HG02610 (cell line): ENCODE data around the gene PHLDA3.

Experiments
- ATAC-seq: cut with Tn5 transposase; IDR thresholded peaks from one replicate; pipeline ENCODE4 v1.9.1; 2021; ENCODE audit warnings: mild to moderate bottlenecking, moderate library complexity; ENCODE audit not compliant: unreplicated experiment

The PHLDA3 gene

DNA sequence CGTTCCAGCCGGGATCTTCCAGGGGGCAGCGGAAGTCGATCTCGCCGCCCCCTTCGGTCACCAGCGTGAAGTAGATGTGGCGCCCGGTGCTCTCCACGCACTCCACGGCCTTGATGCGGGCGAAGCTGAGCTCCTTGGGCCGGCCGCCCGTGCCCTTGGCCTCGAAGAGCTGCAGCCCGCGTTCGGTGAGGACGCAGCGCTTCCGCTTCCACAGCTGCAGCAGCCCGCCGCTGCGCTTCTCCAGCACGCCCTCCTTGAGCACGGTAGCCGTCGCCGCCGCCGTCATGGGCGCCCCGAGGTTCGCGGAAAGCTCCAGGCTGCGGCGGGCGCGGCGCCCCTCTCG, 516 bp downstream of the PHLDA3 start:
- ATAC-seq, result peak; percentile 37

DNA sequence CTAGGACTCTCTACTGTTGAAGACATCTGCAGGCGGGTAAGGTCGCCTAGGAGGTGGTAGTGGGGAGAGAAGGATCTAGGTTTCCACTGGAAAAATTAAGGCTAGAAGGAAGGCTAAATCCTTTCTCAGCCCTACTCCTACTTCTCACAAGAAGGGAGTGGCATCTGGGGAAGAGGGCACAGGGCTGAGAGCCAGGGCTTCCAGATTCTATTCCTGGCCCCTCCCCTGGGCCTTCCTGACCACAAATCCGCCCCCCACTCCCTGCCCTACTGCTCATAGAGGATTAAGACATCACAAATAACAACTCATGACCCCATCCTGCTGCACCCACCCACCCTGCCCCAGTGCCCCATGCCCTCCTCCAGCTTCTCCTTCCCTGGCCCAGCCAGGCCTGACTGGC, 2.5 kb downstream of the PHLDA3 start:
- ATAC-seq, result no peak

DNA sequence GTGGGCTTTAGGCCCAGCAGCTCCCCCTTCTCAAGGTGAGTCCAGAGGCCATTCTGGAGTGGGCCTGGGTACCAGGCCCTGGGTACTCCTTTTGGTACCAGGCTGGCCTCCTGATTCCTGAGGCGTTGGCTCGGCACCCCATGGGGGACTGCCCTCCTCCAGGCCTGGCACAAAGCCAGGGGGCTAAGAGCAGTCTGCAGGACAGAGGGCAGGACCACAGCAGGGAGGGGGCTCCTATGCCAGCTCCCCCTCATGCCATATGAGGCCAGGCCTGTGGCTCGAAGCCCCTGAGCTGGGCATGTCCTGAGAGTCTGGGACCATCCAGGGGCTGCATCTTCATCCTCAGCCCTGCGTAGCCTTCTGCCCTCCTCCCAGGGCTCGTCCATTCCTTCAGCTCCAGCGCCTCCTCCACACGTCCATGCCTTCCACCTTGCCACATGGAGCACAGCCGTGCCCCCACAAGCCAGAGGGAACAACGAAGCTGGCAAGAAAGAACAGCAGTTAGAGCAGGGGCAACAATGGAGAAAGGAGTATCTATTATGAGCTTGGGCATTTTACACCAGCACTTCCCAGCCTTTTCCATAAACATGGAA, 3.2 kb downstream of the PHLDA3 start:
- ATAC-seq, result no peak

DNA sequence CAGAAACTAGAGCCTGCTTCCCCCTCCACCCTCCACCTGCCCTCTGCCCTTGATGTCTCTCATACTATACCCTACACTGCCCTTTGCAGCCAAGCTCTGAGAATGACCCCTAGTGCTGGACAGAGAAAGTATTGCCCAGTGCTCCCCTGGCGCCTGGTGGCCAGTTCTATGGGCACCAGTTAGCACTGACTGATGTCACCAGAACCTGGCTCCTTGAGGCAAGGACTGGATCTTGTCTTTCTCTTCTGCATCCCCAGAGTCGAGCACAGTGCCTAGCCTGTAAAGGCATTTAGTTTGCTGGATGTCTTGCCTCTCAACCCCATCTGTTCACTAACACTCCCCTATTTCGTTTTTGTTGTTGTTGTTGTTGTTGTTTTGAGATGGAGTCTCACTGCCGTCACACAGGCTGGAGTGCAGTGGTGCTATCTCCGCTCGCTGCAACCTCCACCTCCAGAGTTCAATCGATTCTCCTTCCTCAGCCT, 5.9 kb downstream of the PHLDA3 start:
- ATAC-seq, result no peak

DNA sequence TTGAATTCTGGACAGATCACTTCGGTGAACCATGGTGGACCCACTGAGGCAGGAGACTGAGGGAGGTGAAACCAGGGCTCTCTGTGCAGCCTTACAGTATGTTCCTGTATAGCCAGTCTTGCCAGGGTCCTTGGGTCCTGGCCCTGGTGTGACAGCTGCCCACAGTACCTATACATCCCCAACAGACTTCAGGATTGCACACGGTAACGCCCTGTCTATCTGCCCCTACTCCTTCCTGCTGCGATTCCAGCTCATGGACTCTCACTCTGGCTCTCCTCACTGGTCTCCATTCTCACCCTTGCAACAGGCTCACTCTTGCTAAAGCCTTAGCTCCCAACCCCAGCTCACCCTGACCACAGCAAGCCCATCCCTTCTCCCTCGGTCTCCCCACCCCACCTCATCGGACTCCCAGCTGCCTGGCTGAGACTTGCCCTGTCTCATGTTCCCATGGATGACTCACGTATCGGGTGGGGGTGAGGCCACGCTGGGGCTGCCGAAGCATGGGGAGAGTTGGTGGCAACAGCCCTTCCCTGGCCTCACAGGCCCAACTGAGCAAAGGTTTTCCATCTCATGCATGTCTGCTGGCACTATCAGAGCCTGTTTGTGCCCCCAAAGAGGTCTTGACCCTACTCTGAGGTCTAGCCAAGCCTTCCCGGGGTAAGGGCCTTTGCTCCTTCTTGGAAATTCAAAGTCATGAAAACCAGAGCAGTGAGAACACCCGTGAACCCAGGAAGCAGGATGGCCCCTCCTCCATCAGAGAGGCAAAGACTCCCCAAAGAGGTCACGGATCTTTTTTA, 7.1 kb downstream of the PHLDA3 start:
- ATAC-seq, result no peak

DNA sequence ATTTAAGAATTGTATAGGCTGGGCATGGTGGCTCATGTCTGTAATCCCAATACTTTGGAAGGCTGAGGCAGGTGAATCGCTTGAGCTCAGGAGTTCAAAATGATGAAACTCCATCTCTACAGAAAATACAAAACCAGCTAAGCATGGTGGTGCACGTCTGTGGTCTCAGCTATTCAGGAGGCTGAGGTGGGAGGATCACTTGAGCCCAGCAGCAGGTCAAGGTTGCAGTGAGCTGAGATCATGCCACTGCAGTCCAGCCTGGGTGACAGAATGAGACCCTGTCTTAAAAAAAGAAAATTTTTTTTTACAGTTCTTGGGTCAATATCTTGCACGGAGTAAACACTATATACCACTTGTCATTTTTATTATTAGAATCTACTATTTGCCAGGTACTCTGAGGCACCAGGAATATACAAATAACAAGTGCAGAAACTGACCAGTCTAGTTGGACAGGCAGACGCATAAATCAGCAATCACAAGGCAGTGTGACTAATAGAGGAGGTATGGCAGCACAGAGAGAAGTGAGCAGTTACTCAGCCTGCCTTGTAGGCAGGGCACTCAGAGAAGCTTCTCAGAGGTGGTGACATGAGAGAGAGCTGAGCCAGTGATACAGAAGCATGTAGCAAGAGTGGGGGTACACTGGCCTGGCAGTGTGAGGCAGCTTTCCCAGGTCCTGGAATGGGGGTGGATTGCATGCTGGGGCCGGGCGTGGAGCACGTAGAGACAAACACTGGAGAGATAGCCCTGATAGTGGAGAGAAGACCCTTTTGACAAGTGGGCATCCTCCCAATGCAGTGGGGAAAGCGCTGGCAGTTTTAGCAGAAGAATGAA, 8.0 kb downstream of the PHLDA3 start:
- ATAC-seq, result no peak

DNA sequence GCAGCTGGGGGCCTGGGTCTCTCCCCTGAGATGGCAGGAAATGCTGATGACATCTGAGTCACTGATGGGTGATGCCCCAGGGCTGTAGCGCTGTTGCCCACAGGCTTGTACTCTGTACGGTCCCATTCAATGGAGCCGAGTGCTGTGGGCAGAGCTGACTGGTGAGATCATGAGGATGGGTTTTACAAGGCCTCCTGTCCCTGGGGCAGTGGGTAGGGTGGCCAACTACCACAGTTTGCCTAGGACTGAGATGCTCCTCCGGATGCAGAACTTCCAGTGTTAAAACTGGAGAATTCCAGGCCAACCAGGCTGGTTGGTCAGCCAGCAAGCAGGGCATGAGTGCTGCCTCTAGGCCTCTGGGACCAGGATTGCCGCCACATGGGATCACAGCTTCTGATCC, 9.2 kb downstream of the PHLDA3 start:
- ATAC-seq, result no peak

DNA sequence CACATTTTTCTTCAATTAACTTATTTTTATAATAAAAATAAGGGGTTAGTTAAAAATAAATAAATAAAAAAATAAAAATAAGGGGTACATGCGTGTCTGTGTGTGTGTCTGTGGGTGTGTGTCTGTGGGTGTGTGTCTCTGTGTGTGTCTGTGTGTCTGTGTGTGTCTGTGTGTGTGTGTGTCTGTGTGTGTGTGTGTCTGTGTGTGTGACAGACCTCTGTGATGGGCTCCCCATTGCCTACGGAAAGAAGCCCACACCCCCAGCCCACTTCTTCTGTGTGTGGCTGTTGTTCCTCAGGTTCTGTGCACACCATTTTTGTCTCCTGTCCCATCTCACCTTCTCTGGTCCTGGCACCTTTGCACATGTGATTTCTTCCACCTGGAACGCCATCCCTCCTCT, 9.9 kb downstream of the PHLDA3 start:
- ATAC-seq, result no peak

DNA sequence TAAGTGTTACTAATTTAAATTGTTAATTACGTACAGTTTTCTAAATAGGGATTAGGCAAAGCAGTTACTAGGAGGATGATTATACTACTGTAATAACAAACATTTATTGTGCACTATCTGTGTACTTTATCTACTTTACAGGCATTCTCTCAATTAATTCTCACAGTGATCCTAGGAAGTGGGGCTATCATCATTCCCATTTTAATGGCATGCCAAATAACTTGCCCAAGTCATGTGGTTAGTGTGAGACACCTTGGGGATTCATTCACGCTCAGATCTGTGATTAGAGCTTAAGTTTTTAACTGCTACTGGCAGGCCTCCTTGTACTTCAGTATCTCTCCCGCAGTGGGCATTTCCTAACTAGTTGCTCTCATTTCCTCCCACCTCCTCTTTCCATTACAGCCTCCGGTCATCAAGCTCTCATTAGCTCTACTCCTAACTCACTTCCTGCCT, 11.5 kb downstream of the PHLDA3 start:
- no peak for ATAC-seq

DNA sequence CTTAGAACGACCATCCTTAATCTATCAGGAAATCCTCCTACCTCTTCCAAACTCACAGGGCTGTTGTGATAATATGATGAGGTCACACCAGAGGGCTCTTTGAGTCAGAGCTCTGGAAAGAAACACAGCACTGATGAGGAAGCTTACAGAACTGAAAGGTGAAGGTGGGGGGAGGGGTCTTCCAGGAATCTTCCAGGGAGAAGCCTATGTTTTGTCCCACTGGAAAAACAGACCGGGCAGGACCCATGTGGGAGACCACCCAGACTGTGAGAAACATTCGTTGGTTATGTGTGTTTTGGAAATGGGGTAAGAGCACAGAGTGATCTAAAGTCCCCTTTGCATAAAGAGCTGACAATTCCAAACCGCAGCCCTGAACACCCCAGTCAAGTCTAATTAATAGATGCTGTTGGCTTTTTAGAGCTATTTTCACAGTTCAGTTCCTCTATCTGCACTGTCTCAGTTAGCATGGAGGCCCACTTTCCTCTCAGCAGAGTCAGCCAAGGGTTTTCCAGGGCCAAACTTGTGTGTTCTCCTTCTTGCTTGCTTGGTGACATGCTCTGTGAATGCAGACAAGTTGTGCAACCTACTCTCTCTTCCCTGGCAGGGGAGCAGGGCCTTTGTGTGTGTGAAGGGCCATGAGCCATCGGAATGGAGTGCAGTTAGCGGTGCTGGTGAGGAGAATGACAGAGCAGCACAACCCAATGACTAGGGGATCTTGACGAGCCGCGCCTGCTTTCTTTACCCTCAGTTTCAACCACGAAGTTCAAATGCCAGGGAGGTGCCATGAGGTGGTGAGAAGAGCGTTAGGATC, 12.3 kb downstream of the PHLDA3 start:
- ATAC-seq, result no peak

DNA sequence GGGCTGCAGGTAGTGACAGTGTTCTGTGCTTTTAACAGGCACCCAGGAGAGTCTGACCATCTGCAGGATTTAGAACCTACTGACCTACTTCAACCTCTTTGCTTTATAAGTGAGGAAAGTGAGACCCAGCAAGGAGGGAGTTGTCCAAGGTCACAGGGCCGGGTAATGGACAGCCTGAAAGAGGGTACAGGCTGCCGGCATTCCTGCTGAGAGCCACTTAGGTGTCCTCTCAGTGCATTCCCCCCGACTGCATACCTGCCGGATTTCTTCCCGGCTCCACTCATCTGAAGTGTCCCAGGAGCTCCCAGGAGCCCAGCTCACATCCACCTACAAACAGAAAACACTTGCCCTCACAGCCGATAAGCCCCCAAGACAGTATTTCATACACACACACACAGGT, 13.9 kb downstream of the PHLDA3 start:
- ATAC-seq, result no peak

DNA sequence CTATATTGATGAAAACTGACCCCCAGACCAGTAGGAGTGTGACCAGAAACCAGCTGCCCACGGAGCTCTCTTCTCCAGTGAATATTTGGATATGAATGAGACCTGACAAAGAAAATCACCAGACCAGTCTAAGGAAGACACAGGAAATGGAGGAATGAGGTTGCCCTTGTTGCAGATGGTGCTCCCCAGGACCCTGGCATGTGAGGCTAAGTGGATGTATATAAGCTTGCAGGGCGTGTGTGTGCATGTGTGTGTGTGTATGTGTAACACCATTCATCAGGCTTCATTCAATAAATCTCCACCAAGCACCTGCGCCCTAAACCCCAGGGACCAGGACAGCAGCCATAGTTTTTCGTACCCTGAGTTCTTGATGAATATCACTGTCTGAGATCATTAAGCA, 14.4 kb downstream of the PHLDA3 start:
- no peak for ATAC-seq

DNA sequence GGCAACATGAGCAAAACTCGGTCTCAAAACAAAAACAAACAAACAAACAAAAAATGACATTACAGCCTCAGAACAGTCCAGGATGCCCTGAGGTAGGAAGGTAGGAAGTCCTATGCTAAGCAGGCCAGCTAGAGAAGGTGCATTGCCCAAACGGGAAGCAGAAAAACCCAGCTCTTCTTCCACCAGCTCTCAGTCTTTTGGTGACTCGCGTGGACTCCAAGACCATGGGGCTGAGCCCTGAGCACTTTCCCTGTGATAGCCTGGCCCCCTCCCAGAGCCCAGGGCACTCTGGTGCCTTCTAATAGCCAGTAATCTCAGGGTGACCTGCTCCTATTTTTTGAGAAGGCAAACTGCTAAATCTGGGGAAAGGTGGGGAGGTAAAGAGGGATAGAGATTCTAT, 16.1 kb downstream of the PHLDA3 start:
- no peak for ATAC-seq

DNA sequence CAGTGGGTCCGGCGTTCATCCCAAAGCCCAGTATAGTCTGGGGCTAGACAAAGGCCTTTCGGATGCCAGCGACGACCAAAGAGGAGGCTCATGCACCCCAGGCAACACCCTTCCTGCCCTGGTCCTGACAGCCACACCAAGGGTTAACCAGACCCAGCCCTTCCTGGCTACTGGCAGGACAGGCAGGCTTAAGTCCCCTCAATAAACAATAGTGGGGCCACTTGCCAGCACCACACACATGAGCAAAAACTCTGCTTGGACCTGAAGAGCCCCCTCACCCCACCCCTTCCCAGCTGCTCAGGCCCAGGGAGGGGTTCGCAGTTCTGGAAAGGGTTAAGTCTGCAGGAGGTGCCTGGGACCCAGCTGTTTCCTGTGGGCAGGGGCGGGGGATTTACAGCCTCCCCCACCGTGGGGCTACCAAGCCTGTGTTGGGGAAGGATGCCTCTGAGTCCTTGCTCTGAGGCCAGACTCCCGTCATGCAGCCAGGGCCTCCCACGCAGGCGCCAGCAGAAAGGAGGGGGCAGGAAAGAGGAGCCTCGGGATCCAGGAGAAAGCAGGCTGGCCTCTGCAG, 18.2 kb downstream of the PHLDA3 start:
- peak; percentile 32 for ATAC-seq

DNA sequence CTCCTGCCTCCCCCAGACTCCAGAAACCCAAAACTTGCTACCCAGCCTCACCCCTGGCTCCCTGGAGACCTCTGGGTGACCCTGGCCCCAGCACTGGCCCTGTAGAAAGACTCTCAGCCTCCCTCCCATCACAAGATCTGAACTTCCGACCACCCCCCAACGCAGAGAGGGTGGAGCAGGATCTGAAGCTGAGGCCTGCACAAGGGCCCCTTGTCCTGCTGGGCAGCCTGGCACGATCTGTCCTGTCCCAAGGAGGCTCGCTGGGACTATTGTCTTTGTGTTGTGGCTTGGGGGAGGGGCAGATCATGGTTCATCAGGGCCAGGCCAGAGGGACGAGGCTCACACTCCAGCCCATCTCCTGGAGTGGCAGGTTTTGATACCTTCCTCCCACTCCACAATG, 20.0 kb downstream of the PHLDA3 start:
- ATAC-seq, result no peak

DNA sequence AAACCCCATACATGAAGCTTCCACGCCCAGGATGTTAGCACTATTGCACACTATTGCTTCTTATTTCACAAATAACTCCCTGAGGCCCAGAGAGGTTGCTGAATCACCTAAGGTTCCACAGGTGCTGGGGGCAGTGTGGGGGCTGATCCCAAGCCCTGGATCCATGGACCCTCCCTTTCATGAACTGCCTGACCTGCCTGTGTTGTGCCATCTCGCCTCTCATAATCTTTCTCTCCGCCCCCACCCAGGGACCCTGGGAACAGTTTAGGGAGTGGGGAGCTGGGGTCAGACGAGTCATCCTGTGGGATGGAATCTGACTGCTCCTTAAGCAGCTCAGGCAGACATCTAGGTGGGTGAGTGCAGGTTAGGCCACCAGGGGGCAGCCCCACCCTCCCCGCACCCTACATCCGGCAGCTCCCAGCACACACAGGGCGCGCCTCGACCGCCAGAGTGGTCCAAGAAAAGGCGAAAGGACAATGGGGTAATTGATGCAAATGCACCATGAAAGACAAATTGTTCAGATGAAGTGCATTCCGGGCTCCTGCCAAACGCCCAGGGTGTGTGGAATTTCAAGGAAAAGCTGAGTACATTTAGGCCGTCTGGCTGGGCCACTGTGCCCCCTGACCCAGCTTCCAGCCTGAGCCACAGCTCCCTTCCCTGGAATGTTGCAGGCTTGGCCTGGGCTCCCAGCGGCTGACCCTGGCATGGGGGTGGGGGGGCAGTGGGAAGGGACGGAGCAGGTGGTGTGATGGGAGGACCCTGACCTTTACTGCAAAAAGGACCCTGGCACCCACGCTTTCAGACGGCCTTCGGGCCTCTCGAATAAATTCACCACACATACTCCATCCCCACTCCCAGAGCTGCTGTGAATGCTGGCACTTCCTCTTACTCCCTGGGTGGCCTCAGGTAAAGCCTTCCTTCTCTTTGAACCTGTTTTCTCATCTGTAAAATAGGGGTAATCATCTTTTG, 20.8 kb downstream of the PHLDA3 start:
- peak; percentile 83 for ATAC-seq

DNA sequence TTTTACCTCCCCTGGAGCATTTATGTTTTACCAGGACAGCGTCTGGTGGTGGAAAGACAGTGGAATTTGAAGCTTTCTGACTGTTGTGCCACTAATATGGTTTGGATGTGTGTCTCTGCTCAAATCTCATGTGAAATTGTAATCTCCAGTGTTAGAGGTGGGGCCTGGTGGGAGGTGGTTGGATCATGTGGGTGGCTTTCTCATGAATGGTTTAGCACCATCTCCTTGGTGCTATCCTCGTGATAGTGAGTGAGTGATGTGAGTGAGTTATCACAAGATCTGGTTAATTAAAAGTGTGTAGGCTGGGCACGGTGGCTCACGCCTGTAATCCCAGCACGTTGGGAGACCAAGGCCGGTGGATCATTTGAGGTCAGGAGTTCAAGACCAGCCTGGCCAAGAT, 23.7 kb downstream of the PHLDA3 start:
- ATAC-seq, result no peak

DNA sequence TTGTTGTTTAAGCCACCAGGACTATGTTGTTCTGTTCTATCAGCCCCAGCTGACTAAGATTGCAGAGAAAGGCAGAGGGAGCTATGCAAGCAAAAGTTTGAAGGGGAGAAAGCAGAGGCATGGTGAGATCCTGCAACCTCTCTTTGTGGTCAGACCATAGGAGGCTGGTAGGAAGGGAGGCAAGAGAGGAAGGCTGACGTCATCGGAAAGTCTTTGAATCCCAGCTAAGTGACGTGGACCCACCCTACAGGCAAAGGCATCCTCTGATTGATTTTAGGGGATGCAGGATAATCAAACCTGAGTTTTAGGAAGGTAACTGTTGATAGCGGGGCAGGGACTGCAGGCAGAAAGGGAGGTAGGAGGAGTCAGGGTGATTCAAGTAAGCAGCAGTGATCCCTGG, 24.2 kb downstream of the PHLDA3 start:
- no peak for ATAC-seq

DNA sequence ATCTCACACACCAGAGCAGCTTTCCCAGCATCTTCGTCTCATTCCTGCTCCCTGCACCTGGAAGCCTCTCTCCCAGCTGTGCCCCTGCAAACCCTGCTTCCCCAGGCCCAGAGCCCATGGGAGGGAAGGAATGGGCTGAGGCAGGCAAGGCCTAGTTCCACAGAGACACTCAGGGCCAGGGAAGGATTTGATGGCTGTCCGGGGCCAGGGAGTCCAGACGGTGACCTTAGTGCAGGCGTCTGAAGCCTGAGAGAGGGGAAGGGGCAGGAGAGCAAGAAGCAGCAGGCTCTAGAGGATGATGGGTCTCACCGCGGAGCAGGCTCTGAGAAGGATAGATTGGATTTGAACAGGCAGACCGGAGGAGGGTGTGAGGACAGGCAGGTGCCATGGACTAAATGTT, 25.2 kb downstream of the PHLDA3 start:
- no peak for ATAC-seq
